ENCODE results near the gene IQCK.

DNA sequence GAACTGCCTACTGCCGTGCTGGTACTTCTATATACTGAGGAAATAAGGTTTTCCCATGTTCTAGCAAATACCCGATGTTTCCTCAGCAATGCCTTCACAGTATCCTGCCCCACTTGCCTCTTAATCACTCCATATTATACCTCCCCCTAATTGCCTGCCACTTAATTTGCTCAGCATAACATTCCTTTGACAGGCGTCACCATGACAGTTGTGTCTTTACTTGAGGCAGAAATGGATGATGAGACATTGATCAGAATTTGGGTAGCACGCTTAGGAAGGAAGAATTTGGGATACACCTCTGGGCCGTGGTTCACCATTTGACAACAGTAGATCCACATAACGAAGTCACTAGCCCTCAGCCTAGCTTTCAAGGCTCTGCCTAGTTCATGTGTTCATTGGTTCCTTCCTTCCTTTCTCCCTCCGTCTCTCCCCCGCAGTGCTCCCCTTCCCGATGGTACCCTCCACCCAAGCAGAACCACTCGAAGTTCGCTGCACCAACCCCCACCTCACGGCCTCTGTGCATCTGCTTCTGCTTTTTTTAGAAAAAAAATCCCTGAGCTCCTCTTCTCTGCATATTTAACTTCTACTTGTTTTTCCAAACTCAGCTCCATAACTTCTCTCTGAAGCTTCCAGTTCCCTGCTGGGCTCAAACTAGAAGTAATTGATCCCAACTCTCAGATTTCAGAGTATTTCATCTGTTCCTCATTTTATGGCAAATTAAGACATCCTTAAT, 19.4 kb downstream of the IQCK start:
- TF ChIP-seq, protein P1, sequence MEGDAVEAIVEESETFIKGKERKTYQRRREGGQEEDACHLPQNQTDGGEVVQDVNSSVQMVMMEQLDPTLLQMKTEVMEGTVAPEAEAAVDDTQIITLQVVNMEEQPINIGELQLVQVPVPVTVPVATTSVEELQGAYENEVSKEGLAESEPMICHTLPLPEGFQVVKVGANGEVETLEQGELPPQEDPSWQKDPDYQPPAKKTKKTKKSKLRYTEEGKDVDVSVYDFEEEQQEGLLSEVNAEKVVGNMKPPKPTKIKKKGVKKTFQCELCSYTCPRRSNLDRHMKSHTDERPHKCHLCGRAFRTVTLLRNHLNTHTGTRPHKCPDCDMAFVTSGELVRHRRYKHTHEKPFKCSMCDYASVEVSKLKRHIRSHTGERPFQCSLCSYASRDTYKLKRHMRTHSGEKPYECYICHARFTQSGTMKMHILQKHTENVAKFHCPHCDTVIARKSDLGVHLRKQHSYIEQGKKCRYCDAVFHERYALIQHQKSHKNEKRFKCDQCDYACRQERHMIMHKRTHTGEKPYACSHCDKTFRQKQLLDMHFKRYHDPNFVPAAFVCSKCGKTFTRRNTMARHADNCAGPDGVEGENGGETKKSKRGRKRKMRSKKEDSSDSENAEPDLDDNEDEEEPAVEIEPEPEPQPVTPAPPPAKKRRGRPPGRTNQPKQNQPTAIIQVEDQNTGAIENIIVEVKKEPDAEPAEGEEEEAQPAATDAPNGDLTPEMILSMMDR (IDR thresholded peaks at IDR 0.05; ENCODE audit: poor library complexity), result no peak
- no peak for TF ChIP-seq EZH2phosphoT487 (IDR thresholded peaks at IDR 0.05; ENCODE audit: low read depth, severe bottlenecking, unreplicated experiment)

Measured in hepatocyte (in vitro differentiated cells).